MM.1S (cell line): ENCODE data around the gene MVD.

ENCODE experiments used
- DNase-seq: peaks from one replicate; pipeline ENCODE4 v3.0.0-alpha.2; 2015
- H2AFZ ChIP-seq: fragments of 300-600 bp; sonication (generic); 2 replicates; pipeline ENCODE4 v1.6.0; 2016; ENCODE audit warnings: antibody characterized with exemption, low read length
- H3F3A ChIP-seq: fragments of 300-600 bp; sonication (generic); 2 replicates; pipeline ENCODE4 v1.6.1; 2016; ENCODE audit warnings: mild to moderate bottlenecking, antibody characterized with exemption, low read length, moderate library complexity, mixed read lengths; ENCODE audit not compliant: insufficient read depth
- H3K27ac ChIP-seq: fragments of 300-600 bp; sonication (generic); 2 replicates; pipeline ENCODE4 v1.5.1; 2016; ENCODE audit warnings: mild to moderate bottlenecking, low read length
- H3K27me3 ChIP-seq: fragments of 300-600 bp; sonication (generic); replicated peaks from 2 replicates; pipeline ENCODE4 v1.6.0; 2016; ENCODE audit warnings: low read length; ENCODE audit not compliant: insufficient read depth
- H3K36me3 ChIP-seq: fragments of 300-600 bp; sonication (generic); replicated peaks from 2 replicates; pipeline ENCODE4 v1.6.1; 2016; ENCODE audit warnings: mild to moderate bottlenecking, low read length, mixed read lengths; ENCODE audit not compliant: insufficient read depth
- H3K4me1 ChIP-seq: fragments of 300-600 bp; sonication (generic); 2 replicates; pipeline ENCODE4 v1.6.1; 2016; ENCODE audit warnings: low read length, mixed read lengths
- H3K4me2 ChIP-seq: fragments of 300-600 bp; sonication (generic); 2 replicates; pipeline ENCODE4 v1.6.0; 2016; ENCODE audit warnings: low read depth, low read length
- H3K4me3 ChIP-seq: fragments of 300-600 bp; sonication (generic); 2 replicates; pipeline ENCODE4 v1.5.1; 2016; ENCODE audit warnings: low read length, mixed read lengths
- H3K79me2 ChIP-seq: fragments of 300-600 bp; sonication (generic); 2 replicates; pipeline ENCODE4 v1.6.1; 2016; ENCODE audit warnings: mixed run types, low read length, mixed read lengths
- H3K9ac ChIP-seq: fragments of 300-600 bp; sonication (generic); 2 replicates; pipeline ENCODE4 v1.6.1; 2016; ENCODE audit warnings: low read length, mixed read lengths
- H3K9me2 ChIP-seq: fragments of 300-600 bp; sonication (generic); replicated peaks from 2 replicates; pipeline ENCODE4 v1.6.1; 2016; ENCODE audit warnings: mild to moderate bottlenecking, low read length, mixed read lengths; ENCODE audit not compliant: insufficient read depth
- H3K9me3 ChIP-seq: fragments of 300-600 bp; sonication (generic); replicated peaks from 2 replicates; pipeline ENCODE4 v1.6.1; 2016; ENCODE audit warnings: mild to moderate bottlenecking, low read length, mixed read lengths; ENCODE audit not compliant: insufficient read depth
- H4K20me1 ChIP-seq: fragments of 300-600 bp; sonication (generic); 2 replicates; pipeline ENCODE4 v1.6.1; 2016; ENCODE audit warnings: mild to moderate bottlenecking, low read length, moderate library complexity, mixed read lengths; ENCODE audit not compliant: insufficient read depth
- CTCF ChIP-seq: fragments of 300-600 bp; sonication (generic); IDR thresholded peaks from 2 replicates; pipeline ENCODE4 v1.5.1; 2016; ENCODE audit warnings: antibody characterized with exemption, low read length, mixed read lengths
- EZH2 ChIP-seq: fragments of 300-600 bp; sonication (generic); optimal IDR thresholded peaks from 2 replicates; pipeline ENCODE3; 2017; ENCODE audit warnings: low read depth, mild to moderate bottlenecking, antibody characterized with exemption, low read length, mixed read lengths
- EZH2phosphoT487 ChIP-seq: fragments of 300-600 bp; sonication (generic); IDR thresholded peaks from 2 replicates; pipeline ENCODE4 v1.6.1; 2018; ENCODE audit warnings: antibody characterized with exemption, low read length

MVD gene

GRCh38 chr16:88667461-88667860 lies 4.6 kb upstream of the MVD start:
- H3K27me3 ChIP-seq, result no peaks in the 10 kb centered on the region
- no peaks in the 10 kb centered on the region for H3K9me2 ChIP-seq
- H3K27ac ChIP-seq, result no peak overlapping the region
- H3K36me3 ChIP-seq, result no peaks in the 10 kb centered on the region
- no peaks in the 10 kb centered on the region for H4K20me1 ChIP-seq
- H3K9ac ChIP-seq, result no peak overlapping the region
- no peak for TF ChIP-seq EZH2phosphoT487
- TF ChIP-seq CTCF, result no peak
- TF ChIP-seq EZH2, result no peak
- H3K79me2 ChIP-seq, result peaks cover 4% of the 10 kb centered on the region
- H3F3A ChIP-seq, result no peaks in the 10 kb centered on the region
- no peak for DNase-seq
- no peak overlapping the region for H3K4me3 ChIP-seq
- H2AFZ ChIP-seq, result no peak overlapping the region
- H3K9me3 ChIP-seq, result no peaks in the 10 kb centered on the region
- H3K4me1 ChIP-seq, result no peaks in the 10 kb centered on the region
- H3K4me2 ChIP-seq, result no peak overlapping the region

GRCh38 chr16:88665570-88665969 lies 2.7 kb upstream of the MVD start:
- Histone ChIP-seq H2AFZ (no peak overlapping the region), H3K27ac (no peak overlapping the region), H3K79me2 (peaks cover 10% of the 10 kb centered on the region), H4K20me1 (no peaks in the 10 kb centered on the region), H3K9me3 (no peaks in the 10 kb centered on the region), H3K27me3 (no peaks in the 10 kb centered on the region), H3K4me1 (no peaks in the 10 kb centered on the region), H3K9ac (no peak overlapping the region), H3K4me3 (no peak overlapping the region), H3K9me2 (no peaks in the 10 kb centered on the region), H3K36me3 (no peaks in the 10 kb centered on the region), H3K4me2 (no peak overlapping the region), H3F3A (no peaks in the 10 kb centered on the region)
- DNase-seq, result no peak
- TF ChIP-seq EZH2, result no peak
- TF ChIP-seq EZH2phosphoT487, result no peak
- TF ChIP-seq CTCF, result no peak

GRCh38 chr16:88665148-88665547 lies 2.3 kb upstream of the MVD start:
- TF ChIP-seq EZH2 (no peak), CTCF (no peak), EZH2phosphoT487 (no peak)
- DNase-seq, result no peak
- Histone ChIP-seq H3K4me1 (no peaks in the 10 kb centered on the region), H3K27me3 (no peaks in the 10 kb centered on the region), H4K20me1 (no peaks in the 10 kb centered on the region), H3K79me2 (peaks cover 10% of the 10 kb centered on the region), H3K9me2 (no peaks in the 10 kb centered on the region), H3K36me3 (no peaks in the 10 kb centered on the region), H3F3A (no peaks in the 10 kb centered on the region), H3K9ac (no peak overlapping the region), H3K4me3 (no peak overlapping the region), H3K9me3 (no peaks in the 10 kb centered on the region), H2AFZ (no peak overlapping the region), H3K27ac (no peak overlapping the region), H3K4me2 (no peak overlapping the region)
